ENCODE data around the gene ARL6IP6.
A peak's percentile ranks its signal among the peaks of the same experiment; 100 is the strongest.
"Not testable (repeated sequence)": the region's sequence is repeated elsewhere in the genome, so short reads cannot be mapped to it uniquely, and the experiment has no call there.

ARL6IP6 gene

GRCh38 chr2:152718076-152718908 is at the start of gene ARL6IP6:
TSS of gene ARL6IP6 (plus strand) at chr2:152718620. CDS start at chr2:152718625, 5 bp downstream.
- peak; percentile 95 to 96 for DNase-seq

- DNase-seq = no peak
Observed at GRCh38 chr2:152674334-152674733, 44.1 kb upstream of the ARL6IP6 start.

GRCh38 chr2:152676461-152676860 is 42.0 kb upstream of the ARL6IP6 start:
- no peak for DNase-seq

- no peak for DNase-seq
Observed at GRCh38 chr2:152678808-152679207, 39.6 kb upstream of the ARL6IP6 start.

GRCh38 chr2:152682663-152683062 is 35.8 kb upstream of the ARL6IP6 start:
- no peak for DNase-seq

GRCh38 chr2:152683400-152683799 is 35.0 kb upstream of the ARL6IP6 start:
- no peak for DNase-seq

GRCh38 chr2:152686321-152686720 is 32.1 kb upstream of the ARL6IP6 start:
- DNase-seq = no peak

GRCh38 chr2:152693033-152693432 is 25.4 kb upstream of the ARL6IP6 start:
- no peak for DNase-seq

- peak; percentile 39 to 54 for DNase-seq
Observed at GRCh38 chr2:152694161-152694661, 24.2 kb upstream of the ARL6IP6 start.

- DNase-seq = no peak
Observed at GRCh38 chr2:152695763-152696162, 22.7 kb upstream of the ARL6IP6 start.

GRCh38 chr2:152696476-152696875 is 21.9 kb upstream of the ARL6IP6 start:
- DNase-seq = no peak

GRCh38 chr2:152701198-152701597 is 17.2 kb upstream of the ARL6IP6 start:
- no peak for DNase-seq

GRCh38 chr2:152706477-152707021 is 11.9 kb upstream of the ARL6IP6 start:
- DNase-seq = no peak

- no peak for DNase-seq
Observed at GRCh38 chr2:152708742-152709141, 9.7 kb upstream of the ARL6IP6 start.

GRCh38 chr2:152710713-152711112 is 7.7 kb upstream of the ARL6IP6 start:
- no peak for DNase-seq

GRCh38 chr2:152715112-152715511 is 3.3 kb upstream of the ARL6IP6 start:
- DNase-seq = no peak

- peak; percentile 42 to 47 for DNase-seq
Observed at GRCh38 chr2:152715854-152716428, 2.5 kb upstream of the ARL6IP6 start.

- no peak for DNase-seq
Observed at GRCh38 chr2:152716805-152717227, 1.6 kb upstream of the ARL6IP6 start.

- peak; percentile 98 for DNase-seq
Observed at GRCh38 chr2:152717228-152718075, 968 bp upstream of the ARL6IP6 start, which contains the start of gene PRPF40A. TSS of gene PRPF40A (minus strand) at chr2:152717461. CDS start at chr2:152717439, 22 bp downstream.

GRCh38 chr2:152718909-152719645 is 657 bp downstream of the ARL6IP6 start:
- DNase-seq = no peak

- no peak for DNase-seq
Observed at GRCh38 chr2:152720794-152721193, 2.4 kb downstream of the ARL6IP6 start.

- DNase-seq = not testable (repeated sequence)
Observed at GRCh38 chr2:152722639-152723038, 4.2 kb downstream of the ARL6IP6 start.

Data from activated T-cell treated with anti-CD3 and anti-CD28 coated beads, Interleukin-2, amount 50 U/mL, for 48 hours (primary cell).